Tibial artery (tissue), 4 donors: ENCODE data around the gene TRIP11.
A peak's percentile ranks its signal among the peaks of the same experiment; 100 is the strongest.
"Not testable (repeated sequence)": the region's sequence is repeated elsewhere in the genome, so short reads cannot be mapped to it uniquely, and the experiment has no call there.

Experiments
- DNase-seq, 2 donors: peaks; one replicate each; pipeline ENCODE4 v3.0.0-alpha.2; 2019
- H3K27ac ChIP-seq, 2 donors: fragments of 200-600 bp; sonication (generic) in 1 of 2; 1 replicate in 1 of 2; 2 replicates in 1 of 2; pipeline ENCODE4 v1.5.1; 2018 to 2019; ENCODE audit warnings: mild to moderate bottlenecking in 1 of 2
- H3K27me3 ChIP-seq, 2 donors: fragments of 200-600 bp; sonication (generic) in 1 of 2; one replicate each; pipeline versions ENCODE4 v1.5.1 to v1.6.0; 2016 to 2019
- H3K36me3 ChIP-seq, 3 donors: fragments of 200-600 bp; sonication (generic) in 2 of 3; one replicate each; pipeline ENCODE4 v1.5.1; 2016 to 2019; ENCODE audit warnings: mild to moderate bottlenecking in 2 of 3
- H3K4me1 ChIP-seq, 4 donors: fragments of 200-600 bp; sonication (generic) in 2 of 4; 1 replicate in 3 of 4; 2 replicates in 1 of 4; pipeline ENCODE4 v1.5.1; 2016 to 2019
- H3K4me3 ChIP-seq, 2 donors: fragments of 200-600 bp; sonication (generic) in 1 of 2; 1 replicate in 1 of 2; 2 replicates in 1 of 2; pipeline ENCODE4 v1.5.1; 2018 to 2019; ENCODE audit warnings: mild to moderate bottlenecking in 2 of 2
- H3K9me3 ChIP-seq, 3 donors: fragments of 200-600 bp; sonication (generic) in 1 of 3; one replicate each; pipeline ENCODE4 v1.5.1; 2016 to 2019
- intact Hi-C: fragments of 100-400 bp; cut with DNase I; formaldehyde crosslinking; loops from one replicate; pipeline ENCODE4 v1.15.0; 2023; ENCODE audit warnings: low total_unique reads
- TF ChIP-seq, protein P1 (sequence below), 2 experiments: fragments of 200-600 bp in 1 of 2; fragments of 450-650 bp in 1 of 2; IDR thresholded peaks; one replicate each; pipeline ENCODE4 v1.5.1; 2017 to 2019; ENCODE audit warnings: antibody characterized with exemption in 2 of 2, mild to moderate bottlenecking in 1 of 2, moderate library complexity in 1 of 2

Gene TRIP11

DNA sequence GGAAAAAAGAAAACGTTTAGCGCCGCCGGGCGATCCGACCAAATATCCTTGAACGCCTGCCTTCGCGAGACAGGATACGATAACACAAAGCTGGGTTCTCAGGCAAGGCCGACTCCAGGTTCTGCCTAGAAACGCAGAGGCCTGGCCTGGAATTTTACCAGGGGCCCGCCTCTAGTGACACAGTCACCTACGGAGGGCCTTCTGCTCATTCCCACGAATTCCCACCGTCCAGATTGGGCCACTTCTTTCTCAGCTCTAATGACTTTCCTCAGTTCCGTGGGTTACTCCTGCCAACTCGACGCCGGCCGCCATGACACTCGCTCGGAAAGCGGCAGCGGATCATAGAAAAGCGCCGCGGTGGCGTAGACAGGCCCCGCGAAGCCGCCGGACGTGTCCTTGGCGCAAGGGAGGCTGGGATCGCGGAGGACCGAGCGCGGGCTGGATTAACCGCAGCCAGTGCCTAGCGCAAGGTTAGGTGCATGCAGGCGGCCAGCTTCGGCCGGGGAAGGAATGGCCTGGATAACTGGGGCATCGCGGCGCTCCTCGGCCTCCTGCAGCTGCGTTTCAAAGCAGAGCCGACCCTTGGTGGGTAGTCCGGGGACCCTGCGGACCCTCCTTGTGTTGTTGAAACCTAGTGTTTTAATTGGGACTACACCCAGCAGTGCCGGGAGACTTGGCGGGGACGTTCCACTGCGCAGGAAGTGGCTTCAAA lies at the start of gene TRIP11:
TSS of gene TRIP11 (minus strand) at position 341 of the 712 bp plus-strand sequence. CDS start 374 bp downstream, outside the sequence.
- Histone ChIP-seq H3K9me3 (no peaks in the 10 kb centered on the region), H3K27me3 (no peaks in the 10 kb centered on the region), H3K27ac (peak within 1 kb of the TSS; percentile 94 to 100), H3K4me1 (peaks cover 0 to 53% (median 31%) of the 10 kb centered on the region in 4 donors), H3K36me3 (peaks cover 5 to 18% (median 10%) of the 10 kb centered on the region in 3 donors), H3K4me3 (peak within 1 kb of the TSS; percentile 80 to 93)
- DNase-seq = peak; percentile 92 to 96
- intact Hi-C loops = loop anchor here (10.0 kb wide), 1 partner anchor 65 kb away; the partner anchor contains the start of gene ATXN3
- TF ChIP-seq, protein P1, sequence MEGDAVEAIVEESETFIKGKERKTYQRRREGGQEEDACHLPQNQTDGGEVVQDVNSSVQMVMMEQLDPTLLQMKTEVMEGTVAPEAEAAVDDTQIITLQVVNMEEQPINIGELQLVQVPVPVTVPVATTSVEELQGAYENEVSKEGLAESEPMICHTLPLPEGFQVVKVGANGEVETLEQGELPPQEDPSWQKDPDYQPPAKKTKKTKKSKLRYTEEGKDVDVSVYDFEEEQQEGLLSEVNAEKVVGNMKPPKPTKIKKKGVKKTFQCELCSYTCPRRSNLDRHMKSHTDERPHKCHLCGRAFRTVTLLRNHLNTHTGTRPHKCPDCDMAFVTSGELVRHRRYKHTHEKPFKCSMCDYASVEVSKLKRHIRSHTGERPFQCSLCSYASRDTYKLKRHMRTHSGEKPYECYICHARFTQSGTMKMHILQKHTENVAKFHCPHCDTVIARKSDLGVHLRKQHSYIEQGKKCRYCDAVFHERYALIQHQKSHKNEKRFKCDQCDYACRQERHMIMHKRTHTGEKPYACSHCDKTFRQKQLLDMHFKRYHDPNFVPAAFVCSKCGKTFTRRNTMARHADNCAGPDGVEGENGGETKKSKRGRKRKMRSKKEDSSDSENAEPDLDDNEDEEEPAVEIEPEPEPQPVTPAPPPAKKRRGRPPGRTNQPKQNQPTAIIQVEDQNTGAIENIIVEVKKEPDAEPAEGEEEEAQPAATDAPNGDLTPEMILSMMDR (IDR thresholded peaks at IDR 0.05) = no peak

DNA sequence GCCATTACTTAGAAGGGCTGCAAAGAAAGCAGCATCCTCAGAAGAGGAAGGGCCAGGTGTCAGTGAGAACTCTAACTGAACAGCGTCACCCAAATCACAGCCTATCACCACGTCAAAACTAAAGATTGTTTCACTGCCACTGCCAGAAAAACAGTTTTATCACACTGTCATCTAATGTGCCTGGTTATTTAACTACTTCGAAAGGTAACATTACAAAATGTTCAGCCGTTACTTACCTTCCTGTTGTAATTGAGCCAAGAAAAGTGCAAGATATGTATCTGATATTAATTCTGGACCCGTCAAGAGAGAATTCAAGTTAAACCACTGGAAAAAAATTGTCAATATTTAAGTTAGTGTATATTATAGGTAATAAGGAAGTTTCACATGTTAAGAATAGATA lies 48.6 kb upstream of the TRIP11 start:
- H3K4me3 ChIP-seq = no peak overlapping the region
- no peak for DNase-seq
- no peak overlapping the region for H3K27ac ChIP-seq
- no peaks in the 10 kb centered on the region for H3K27me3 ChIP-seq
- intact Hi-C loops = no loop called here
- H3K9me3 ChIP-seq = no peaks in the 10 kb centered on the region
- peaks cover 65 to 91% (median 82%) of the 10 kb centered on the region in 3 donors for H3K36me3 ChIP-seq
- TF ChIP-seq, protein P1 (IDR thresholded peaks at IDR 0.05) = no peak
- H3K4me1 ChIP-seq = no peaks in the 10 kb centered on the region

DNA sequence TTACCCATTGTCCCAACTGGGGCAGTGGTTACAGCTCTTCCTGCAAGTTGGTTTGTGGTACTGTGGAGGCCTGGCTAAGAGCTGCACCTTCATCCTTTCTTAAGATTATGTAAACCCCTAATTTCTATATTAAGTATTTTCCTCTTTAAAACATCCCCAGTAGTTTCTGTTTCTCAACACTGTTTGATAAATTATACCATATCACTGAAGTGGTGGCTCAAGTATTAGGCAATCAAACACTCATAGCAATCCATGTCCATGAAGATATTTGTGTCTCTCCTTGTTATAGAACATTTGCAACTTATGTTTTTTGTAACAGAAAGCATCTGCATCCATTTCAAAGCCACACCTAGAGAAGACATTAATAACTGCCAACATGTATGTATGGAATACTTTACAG lies 34.7 kb upstream of the TRIP11 start:
- DNase-seq = no peak
- H3K27me3 ChIP-seq = no peaks in the 10 kb centered on the region
- TF ChIP-seq, protein P1 (IDR thresholded peaks at IDR 0.05) = no peak
- H3K27ac ChIP-seq = no peak overlapping the region
- no peak overlapping the region for H3K4me3 ChIP-seq
- intact Hi-C loops = no loop called here
- H3K4me1 ChIP-seq = no peaks in the 10 kb centered on the region
- peaks cover 53 to 90% (median 68%) of the 10 kb centered on the region in 3 donors for H3K36me3 ChIP-seq
- H3K9me3 ChIP-seq = no peaks in the 10 kb centered on the region

DNA sequence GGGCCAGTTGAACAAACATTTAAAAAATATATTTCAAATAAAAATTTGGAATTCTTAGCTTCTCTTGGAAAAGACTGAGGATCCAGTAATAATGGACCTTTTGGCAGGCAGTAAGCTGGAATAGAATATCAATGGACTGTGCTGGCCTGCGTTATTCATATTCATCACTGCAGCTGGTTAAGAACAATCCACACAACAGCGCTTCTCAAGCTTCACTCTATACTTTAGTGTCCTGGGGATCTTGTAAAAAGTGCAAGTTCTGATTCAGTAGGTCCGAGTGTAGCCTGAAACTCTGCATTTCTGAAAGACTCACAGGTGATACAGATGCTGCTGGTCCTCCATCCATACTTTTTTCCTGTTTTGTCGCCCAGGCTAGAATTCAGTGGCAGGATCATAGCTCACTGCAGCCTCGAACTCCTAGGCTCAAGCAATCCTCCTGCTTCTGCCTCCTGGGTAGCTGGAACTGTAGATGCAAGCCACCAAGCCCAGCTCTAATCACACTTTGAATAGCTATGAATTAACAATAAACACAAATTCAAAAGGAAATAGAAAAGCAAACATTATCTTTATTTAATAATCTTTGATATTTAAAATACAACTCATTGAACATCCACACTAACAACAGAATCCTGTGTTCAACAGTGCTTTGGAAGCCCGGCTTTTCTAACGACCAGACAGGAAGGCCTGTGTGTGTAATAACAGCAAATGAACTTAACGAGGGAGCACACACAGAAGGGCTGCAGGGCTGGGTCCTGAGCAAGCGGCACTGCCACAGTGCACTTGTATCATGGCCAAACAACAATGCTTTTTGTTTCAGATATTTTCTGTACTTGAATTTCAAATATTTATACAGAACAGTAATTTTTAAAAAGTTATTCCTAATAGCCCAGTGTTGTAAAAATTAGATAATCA lies 18.4 kb upstream of the TRIP11 start:
- H3K27ac ChIP-seq = no peak overlapping the region
- DNase-seq = no peak
- intact Hi-C loops = no loop called here
- H3K4me3 ChIP-seq = no peak overlapping the region
- H3K27me3 ChIP-seq = no peaks in the 10 kb centered on the region
- TF ChIP-seq, protein P1 (IDR thresholded peaks at IDR 0.05) = no peak
- H3K36me3 ChIP-seq = peaks cover 5 to 29% (median 26%) of the 10 kb centered on the region in 3 donors
- H3K4me1 ChIP-seq = no peaks in the 10 kb centered on the region
- H3K9me3 ChIP-seq = no peaks in the 10 kb centered on the region

DNA sequence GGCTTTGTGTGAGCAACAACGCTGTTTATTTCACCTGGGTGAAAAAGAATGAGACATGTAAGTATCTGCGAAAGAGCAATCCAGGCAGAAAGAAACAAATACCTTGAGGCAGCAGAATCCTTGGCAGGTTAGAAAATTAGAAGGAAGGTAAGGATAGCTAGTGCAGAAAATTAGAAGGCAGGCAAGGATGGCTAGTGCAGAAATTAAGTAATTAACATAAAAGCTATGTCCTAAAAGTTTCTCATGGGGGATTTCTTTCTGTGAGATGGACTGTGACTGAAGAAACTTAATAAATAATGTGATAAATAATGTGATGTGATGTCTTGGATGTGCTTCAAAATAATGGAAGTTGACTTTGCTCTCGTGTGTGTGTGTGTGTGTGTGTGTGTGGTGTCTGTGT lies 9.9 kb upstream of the TRIP11 start:
- Histone ChIP-seq H3K36me3 (peaks cover 18 to 47% (median 28%) of the 10 kb centered on the region in 3 donors), H3K9me3 (no peaks in the 10 kb centered on the region), H3K4me1 (no peaks in the 10 kb centered on the region), H3K27me3 (no peaks in the 10 kb centered on the region), H3K27ac (no peak overlapping the region), H3K4me3 (no peak overlapping the region)
- intact Hi-C loops = loop anchor here (10.0 kb wide), 1 partner anchor 55 kb away; the partner anchor contains the start of gene ATXN3
- TF ChIP-seq, protein P1 (IDR thresholded peaks at IDR 0.05) = no peak
- no peak for DNase-seq

DNA sequence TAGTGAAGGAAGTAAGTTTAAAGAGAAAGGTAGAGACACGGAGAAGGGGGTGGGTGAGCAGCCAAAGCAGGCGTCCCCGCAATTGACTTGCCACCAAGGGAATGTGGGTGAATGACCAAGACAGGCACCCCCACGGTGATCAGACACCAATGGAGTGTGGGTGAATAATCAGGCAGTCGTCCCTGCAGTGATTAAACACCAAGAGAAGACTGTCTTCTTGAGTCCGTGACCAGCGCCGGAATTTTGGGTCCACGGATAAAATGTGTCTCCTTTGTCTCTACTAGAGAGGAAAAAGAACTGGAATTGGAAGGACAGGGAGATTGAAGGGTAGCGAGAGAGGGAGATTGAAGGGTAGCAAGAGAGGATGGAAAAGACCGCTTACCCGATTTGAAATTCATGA lies 9.4 kb upstream of the TRIP11 start:
- not testable (repeated sequence) for H3K27me3 ChIP-seq, H3K27ac ChIP-seq, H3K9me3 ChIP-seq, H3K4me1 ChIP-seq, DNase-seq, H3K4me3 ChIP-seq
- intact Hi-C loops = loop anchor here (10.0 kb wide), 1 partner anchor 56 kb away; the partner anchor contains the start of gene ATXN3
- H3K36me3 ChIP-seq = peaks cover 22 to 53% (median 31%) of the 10 kb centered on the region in 3 donors

DNA sequence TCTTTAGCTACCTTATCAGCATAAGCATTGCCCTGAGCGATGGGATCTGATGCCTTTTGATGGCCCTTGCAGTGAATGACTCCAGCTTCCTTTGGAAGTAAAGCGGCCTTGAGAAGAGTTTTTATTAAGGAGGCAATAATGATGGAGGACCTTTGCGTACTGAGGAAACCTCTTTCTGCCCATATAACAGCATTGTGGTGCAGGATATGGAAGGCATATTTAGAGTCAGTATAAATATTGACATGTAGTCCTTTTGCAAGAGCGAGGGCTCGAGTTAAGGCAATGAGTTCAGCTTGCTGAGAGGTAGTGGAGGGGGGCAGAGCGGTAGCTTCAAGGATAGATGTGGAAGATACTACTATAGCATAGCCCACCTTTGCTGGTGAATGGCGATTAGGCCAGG lies 6.0 kb upstream of the TRIP11 start:
- peaks cover 22 to 64% (median 39%) of the 10 kb centered on the region in 3 donors for H3K36me3 ChIP-seq

DNA sequence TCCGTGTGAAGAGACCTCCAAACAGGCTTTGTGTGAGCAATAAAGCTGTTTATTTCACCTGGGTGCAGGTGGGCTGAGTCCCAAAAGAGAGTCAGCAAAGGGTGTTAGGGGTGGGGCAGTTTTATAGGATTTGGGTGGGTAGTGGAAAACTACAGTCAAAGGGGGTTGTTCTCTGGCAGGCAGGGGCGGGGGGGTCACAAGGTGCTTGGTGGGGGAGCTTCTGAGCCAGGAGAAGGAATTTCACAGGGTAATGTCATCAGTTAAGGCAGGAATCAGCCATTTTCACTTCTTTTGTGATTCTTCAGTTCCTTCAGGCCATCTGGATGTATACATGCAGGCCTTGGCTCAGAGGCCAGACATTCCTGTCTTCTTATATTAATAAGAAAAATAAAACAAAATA lies 1.9 kb upstream of the TRIP11 start:
- not testable (repeated sequence) for DNase-seq, H3K27ac ChIP-seq, H3K27me3 ChIP-seq, H3K9me3 ChIP-seq, H3K4me3 ChIP-seq
- intact Hi-C loops = loop anchor here (10.0 kb wide), 1 partner anchor 63 kb away; the partner anchor contains the start of gene ATXN3
- Histone ChIP-seq H3K36me3 (peaks cover 9 to 37% (median 27%) of the 10 kb centered on the region in 3 donors), H3K4me1 (peaks cover 0 to 35% (median 19%) of the 10 kb centered on the region in 4 donors)

More for the DNA sequence above, 6.0 kb upstream of the TRIP11 start:
- not testable (repeated sequence) for DNase-seq, H3K27ac ChIP-seq, H3K4me1 ChIP-seq, H3K27me3 ChIP-seq, H3K4me3 ChIP-seq, H3K9me3 ChIP-seq
- intact Hi-C loops = loop anchor here (10.0 kb wide), 1 partner anchor 59 kb away; the partner anchor contains the start of gene ATXN3
